Mucosa of stomach (tissue), 1 donor: ENCODE results near the gene RPL13.

Source experiments
- H3K27me3 ChIP-seq: one replicate; pipeline ENCODE4 v1.7.0; 2013; ENCODE audit warnings: mild to moderate bottlenecking, low read length; ENCODE audit not compliant: control insufficient read depth, insufficient read depth
- H3K36me3 ChIP-seq: one replicate; pipeline ENCODE4 v1.7.0; 2013; ENCODE audit warnings: low read length; ENCODE audit not compliant: control insufficient read depth, insufficient read depth
- H3K4me1 ChIP-seq: one replicate; pipeline ENCODE4 v1.7.0; 2013; ENCODE audit warnings: mild to moderate bottlenecking, low read length; ENCODE audit not compliant: control insufficient read depth, insufficient read depth
- H3K4me3 ChIP-seq: one replicate; pipeline ENCODE4 v1.7.0; 2013; ENCODE audit warnings: low read length
- H3K9ac ChIP-seq: one replicate; pipeline ENCODE4 v1.7.0; 2013; ENCODE audit warnings: mild to moderate bottlenecking, low read length, moderate library complexity
- H3K9me3 ChIP-seq: one replicate; pipeline ENCODE4 v1.7.0; 2013; ENCODE audit warnings: mild to moderate bottlenecking, low read length, moderate library complexity; ENCODE audit not compliant: control insufficient read depth
- donor health status: Pancreatic carcinoma.

Gene RPL13

DNA sequence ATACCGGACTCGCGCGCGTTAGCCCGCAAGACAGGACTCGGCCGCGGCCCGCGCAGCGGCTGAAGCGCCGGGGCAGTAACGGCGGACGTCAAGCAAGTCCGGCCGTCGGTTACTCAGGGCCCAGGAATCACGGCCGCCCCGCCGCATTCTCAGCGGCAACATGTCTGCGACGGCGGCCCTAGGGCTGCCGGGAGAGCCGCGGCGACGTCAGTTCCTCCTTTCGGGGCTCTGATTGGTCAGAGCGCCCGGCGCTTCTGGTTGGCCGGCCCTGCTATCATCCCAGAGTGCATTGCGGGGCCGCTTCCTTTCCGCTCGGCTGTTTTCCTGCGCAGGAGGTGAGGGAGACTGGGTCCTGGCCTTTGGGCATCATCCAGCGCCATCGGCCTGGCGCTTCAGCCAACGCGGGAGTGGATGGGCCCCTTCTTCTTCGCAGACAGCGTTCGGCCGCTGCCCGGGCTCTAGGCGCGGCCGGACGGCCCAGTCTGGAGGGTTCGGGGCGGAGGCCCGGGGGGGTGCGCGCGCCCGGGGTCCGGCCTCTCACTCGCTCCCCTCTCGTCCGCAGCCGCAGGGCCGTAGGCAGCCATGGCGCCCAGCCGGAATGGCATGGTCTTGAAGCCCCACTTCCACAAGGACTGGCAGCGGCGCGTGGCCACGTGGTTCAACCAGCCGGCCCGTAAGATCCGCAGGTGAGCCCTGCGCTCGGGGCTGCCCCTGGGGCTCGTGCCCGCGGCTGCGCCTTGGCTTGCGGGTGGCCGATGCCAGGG is at the start of gene RPL13:
TSS of gene RPL13 (plus strand) at position 305 of the 764 bp plus-strand sequence. CDS start at position 583, 278 bp downstream.
- Histone ChIP-seq H3K4me3 (peak within 1 kb of the TSS; percentile 65), H3K9ac (peak within 1 kb of the TSS; percentile 84), H3K4me1 (peaks cover 49% of the 10 kb centered on the region), H3K36me3 (peaks cover 25% of the 10 kb centered on the region), H3K9me3 (no peaks in the 10 kb centered on the region), H3K27me3 (no peaks in the 10 kb centered on the region)

DNA sequence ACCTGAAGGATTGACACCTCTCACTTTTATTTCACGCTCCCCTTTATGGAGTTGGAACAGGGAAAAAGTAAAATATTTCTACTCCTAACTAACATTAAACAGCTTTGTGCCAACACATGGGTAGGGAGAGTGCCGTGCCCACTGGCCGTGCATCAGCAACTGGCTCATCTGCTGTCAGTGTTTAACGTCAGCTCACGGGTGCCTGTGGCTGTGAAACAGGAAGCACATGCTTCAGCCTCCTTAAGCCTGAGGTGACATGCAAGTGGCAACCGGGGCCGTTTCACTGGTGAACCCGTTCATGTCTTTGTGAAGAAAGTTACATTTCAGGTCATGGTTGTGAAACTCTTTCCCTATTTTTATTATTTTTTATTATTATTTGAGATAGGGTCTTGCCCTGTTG is 49.1 kb upstream of the RPL13 start:
- Histone ChIP-seq H3K36me3 (no peaks in the 10 kb centered on the region), H3K9me3 (no peaks in the 10 kb centered on the region), H3K4me1 (peaks cover 15% of the 10 kb centered on the region), H3K27me3 (no peaks in the 10 kb centered on the region), H3K9ac (no peak overlapping the region), H3K4me3 (no peak overlapping the region)

DNA sequence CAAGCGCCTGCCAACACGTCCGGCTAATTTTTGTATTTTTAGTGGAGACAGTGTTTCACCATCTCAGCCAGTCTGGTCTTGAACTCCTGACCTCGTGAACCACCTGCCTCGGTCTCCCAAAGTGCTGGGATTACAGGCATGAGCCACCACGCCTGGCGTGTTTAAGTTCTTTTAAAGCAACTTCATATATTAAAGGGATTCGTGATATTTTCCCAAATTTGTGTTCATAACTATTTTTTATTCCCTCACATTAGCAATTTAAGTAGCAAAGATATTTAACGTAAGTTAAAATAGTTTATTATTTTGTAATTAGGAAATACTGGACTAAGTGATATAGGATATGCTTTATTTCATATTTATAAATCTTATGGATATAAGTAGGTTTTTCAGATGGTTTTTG is 48.0 kb upstream of the RPL13 start:
- no peaks in the 10 kb centered on the region for H3K27me3 ChIP-seq
- no peak overlapping the region for H3K9ac ChIP-seq
- no peaks in the 10 kb centered on the region for H3K36me3 ChIP-seq

DNA sequence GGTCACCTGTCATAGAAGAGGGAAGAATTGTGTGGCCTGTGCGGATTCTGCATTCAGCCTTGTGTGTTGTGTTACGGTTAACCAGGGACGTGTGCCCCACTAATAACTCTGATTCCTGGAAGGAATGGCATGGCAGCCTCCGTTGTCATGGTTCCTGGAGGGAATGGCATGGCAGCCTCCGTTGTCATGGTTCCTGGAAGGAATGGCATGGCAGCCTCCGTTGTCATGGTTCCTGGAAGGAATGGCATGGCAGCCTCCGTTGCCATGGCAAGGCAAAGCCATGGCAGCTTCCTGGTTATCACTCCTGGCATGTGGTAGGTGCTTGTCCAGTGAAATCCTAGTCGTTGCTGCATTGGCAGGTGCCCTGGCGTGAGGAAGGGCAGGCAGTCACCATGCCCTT is 43.4 kb upstream of the RPL13 start:
- H3K4me3 ChIP-seq, result no peak overlapping the region
- no peaks in the 10 kb centered on the region for H3K36me3 ChIP-seq
- H3K9ac ChIP-seq, result no peak overlapping the region
- H3K27me3 ChIP-seq, result no peaks in the 10 kb centered on the region
- no peaks in the 10 kb centered on the region for H3K9me3 ChIP-seq
- no peaks in the 10 kb centered on the region for H3K4me1 ChIP-seq

More for the DNA sequence above, 48.0 kb upstream of the RPL13 start:
- Histone ChIP-seq H3K9me3 (no peaks in the 10 kb centered on the region), H3K4me3 (no peak overlapping the region), H3K4me1 (peaks cover 7% of the 10 kb centered on the region)

DNA sequence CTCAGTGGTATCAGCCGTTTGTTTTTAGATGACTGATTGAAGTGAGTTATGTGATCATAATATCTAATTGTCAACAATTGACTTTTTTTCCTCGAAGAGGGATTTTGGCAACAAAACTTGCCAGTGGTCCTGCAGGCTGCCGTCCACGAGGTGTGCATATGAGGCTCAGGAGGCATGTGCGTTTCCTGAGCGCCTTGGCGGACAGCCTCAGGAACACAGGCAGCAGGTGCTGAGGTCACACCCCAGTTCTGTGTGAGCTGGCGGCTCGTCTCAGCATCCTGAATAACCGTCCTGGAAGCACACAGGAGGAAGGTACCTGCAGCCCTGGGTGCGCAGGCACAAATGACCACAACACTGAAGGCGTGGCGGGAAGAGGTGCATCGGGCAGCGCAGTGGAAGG is 40.6 kb upstream of the RPL13 start:
- Histone ChIP-seq H3K27me3 (no peaks in the 10 kb centered on the region), H3K9ac (no peak overlapping the region), H3K4me1 (no peaks in the 10 kb centered on the region), H3K4me3 (no peak overlapping the region), H3K36me3 (peaks cover 12% of the 10 kb centered on the region), H3K9me3 (no peaks in the 10 kb centered on the region)

DNA sequence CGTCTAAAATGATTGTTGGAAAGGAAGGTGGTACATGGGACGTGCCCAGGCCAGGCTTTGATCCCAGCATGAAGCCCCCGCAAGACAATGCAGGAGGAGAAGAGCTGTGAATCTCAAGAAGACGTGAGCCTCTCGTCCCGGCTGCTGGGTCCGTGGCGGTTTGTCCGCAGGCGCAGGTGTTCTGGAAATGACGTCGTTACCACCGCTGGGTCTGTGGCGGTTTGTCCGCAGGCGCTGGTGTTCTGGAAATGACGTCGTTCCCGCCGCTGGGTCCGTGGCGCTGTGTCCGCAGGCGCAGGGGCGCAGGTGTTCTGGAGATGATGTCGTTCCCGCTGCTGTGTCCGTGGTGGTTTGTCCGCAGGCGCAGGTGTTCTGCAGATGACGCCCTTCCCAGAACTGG is 38.2 kb upstream of the RPL13 start:
- no peak overlapping the region for H3K4me3 ChIP-seq
- H3K36me3 ChIP-seq, result peaks cover 19% of the 10 kb centered on the region
- H3K27me3 ChIP-seq, result no peaks in the 10 kb centered on the region
- H3K9ac ChIP-seq, result no peak overlapping the region
- no peaks in the 10 kb centered on the region for H3K4me1 ChIP-seq
- H3K9me3 ChIP-seq, result no peaks in the 10 kb centered on the region

DNA sequence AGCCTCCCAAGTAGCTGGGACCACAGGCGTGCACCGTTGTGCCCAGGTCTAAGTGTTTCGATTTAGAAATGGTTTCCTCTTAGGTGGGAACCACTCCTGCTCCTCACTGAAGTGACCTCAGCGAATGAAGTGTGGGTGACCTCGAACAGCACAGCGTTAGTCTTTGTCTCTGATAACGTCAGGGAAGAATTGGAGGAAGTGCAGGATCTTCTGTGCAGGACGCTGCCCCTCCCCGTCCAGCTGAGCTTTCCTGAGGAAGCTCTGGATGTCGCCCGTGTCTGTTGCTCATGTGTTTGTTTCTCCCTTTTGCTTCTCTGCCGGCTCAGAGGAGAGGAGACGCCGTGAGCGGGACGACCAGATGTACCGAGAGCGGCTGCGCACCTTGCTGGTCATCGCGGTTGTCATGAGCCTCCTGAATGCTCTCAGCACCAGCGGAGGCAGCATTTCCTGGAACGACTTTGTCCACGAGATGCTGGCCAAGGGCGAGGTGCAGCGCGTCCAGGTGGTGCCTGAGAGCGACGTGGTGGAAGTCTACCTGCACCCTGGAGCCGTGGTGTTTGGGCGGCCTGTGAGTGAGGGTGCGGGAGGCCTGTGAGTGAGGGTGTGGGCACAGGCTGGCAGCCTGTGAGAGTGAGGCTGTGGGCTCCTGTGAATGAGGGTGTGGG is 36.7 kb upstream of the RPL13 start:
- no peak overlapping the region for H3K4me3 ChIP-seq
- H3K9me3 ChIP-seq, result no peaks in the 10 kb centered on the region
- peaks cover 21% of the 10 kb centered on the region for H3K36me3 ChIP-seq
- no peaks in the 10 kb centered on the region for H3K4me1 ChIP-seq
- no peaks in the 10 kb centered on the region for H3K27me3 ChIP-seq
- H3K9ac ChIP-seq, result no peak overlapping the region

DNA sequence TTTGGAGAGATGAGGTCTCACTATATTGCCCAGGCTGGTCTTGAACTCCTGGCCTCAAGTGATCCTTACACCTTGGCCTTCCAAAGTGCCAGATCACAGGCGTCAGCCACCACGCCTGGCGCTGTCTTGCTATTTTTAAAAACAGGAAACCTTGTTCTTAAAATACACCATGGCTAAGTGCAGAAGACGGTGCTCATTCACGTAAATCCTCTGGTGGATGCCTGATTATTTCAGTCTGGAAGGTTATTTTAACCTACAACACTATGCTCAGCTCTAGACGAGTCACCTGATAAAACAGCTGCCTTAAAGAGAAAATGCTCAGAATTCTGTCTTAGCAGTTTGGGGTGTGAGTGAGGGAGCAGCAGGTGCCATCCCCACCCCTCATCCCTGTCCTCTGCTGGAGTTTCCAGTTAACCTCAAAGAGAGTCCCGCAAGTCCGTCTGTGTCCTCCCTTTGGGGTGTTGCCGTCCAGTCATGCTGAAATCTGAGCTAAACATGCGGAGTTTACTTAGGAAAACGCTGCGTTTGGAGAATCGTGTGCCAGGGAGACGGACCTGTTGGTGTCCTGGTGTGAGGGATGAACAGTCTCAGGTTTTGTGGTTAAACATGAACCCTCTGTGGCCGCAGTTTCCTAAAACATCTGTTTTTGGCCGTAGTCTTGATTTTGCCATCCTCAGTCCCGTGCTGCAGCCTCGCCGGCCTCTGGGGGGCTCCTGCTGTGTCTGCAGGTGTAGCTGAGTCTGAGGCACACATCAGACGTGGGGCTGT is 35.2 kb upstream of the RPL13 start:
- H3K36me3 ChIP-seq, result peaks cover 27% of the 10 kb centered on the region
- no peaks in the 10 kb centered on the region for H3K4me1 ChIP-seq

DNA sequence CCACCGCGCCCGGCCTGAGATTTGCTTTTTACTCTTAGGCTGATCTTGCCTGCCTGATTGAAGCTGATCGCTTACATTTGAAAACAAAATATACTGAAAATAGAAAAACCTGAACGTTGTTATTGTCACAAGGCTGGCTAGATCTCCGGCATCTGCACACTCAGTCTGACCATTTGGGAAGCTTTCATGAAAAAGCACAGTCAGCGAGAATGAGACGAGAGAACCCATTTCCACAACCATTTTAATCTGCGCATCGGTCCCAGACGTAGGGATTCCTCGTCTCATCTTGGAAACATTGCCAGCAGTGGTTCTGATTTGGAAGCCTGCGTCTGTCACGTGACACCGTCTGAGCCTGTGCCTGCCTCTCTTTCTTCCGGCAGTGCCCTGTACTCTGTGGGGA is 31.4 kb upstream of the RPL13 start:
- Histone ChIP-seq H3K4me3 (no peak overlapping the region), H3K9ac (no peak overlapping the region), H3K36me3 (peaks cover 26% of the 10 kb centered on the region), H3K27me3 (no peaks in the 10 kb centered on the region), H3K4me1 (no peaks in the 10 kb centered on the region), H3K9me3 (no peaks in the 10 kb centered on the region)

More for the DNA sequence above, 35.2 kb upstream of the RPL13 start:
- H3K4me3 ChIP-seq, result no peak overlapping the region
- no peaks in the 10 kb centered on the region for H3K9me3 ChIP-seq
- no peaks in the 10 kb centered on the region for H3K27me3 ChIP-seq
- H3K9ac ChIP-seq, result no peak overlapping the region

DNA sequence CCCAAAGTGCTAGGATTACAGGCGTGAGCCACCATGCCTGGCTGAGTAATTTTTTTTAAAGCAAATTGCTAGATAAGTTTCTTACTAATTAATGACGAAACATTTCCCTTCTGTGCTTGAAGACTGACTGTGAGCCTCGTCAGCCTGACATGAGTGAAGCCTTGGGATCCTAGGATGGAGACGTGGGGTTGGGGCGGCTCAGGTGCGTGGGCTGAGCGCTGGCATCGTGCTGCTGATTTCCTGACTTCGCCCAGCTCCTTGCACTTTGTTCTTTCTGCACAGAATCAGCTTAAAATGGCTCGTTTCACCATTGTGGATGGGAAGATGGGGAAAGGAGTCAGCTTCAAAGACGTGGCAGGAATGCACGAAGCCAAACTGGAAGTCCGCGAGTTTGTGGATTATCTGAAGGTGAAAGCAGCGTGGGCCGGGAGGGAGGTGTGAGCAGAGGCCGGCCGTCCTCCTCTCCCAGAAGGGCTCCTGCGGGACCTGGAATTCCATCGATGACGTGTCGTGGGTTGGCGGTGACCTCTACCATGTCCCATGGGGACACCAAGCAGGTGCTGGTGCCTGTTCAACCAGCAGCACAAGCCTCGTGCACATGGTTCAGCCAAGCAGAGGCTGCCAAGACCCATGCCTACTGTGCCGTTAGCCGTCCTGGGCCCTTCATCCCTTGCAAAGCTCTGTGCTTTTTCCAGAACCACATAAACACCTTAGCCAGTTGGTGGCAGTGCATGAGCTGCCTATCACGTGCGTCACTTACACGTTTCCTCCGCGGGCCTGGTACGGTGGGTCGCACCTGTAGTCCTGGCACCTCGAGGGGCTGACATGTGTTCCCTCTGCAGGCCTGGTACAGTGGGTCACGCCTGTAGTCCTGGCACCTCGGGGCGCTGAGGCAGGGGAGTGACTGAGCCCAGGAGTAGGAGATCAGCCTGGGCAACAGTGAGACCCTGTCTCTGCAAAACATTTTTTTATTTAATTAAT is 29.8 kb upstream of the RPL13 start:
- Histone ChIP-seq H3K4me1 (peaks cover 4% of the 10 kb centered on the region), H3K9me3 (no peaks in the 10 kb centered on the region), H3K4me3 (no peak overlapping the region), H3K27me3 (no peaks in the 10 kb centered on the region), H3K36me3 (peaks cover 33% of the 10 kb centered on the region), H3K9ac (no peak overlapping the region)

DNA sequence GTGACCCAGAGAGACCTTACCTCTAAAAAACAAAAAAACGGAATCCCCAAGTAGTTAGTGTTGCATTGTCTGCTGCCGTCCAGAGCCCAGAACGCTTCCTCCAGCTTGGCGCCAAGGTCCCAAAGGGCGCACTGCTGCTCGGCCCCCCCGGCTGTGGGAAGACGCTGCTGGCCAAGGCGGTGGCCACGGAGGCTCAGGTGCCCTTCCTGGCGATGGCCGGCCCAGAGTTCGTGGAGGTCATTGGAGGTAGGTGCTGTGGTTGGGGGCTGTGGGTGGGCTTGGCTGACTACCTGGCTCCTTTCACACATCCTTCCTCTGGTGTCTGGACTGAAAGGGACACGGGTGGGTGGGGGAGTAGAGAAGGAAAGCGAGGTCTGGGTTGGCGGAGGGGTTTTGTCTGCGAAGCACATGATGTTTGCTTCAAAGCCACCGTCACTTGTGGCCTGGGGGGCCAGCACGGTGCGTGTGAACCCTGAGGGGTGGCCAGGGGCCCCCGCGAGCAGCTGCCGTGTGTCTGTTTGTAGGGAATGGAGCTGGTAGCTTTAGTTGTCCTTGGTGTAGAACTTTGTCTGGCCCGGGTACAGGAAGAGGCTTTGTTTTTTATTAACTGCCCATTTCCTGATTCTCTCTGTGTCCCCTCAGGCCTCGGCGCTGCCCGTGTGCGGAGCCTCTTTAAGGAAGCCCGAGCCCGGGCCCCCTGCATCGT is 28.5 kb upstream of the RPL13 start:
- no peak overlapping the region for H3K4me3 ChIP-seq
- no peak overlapping the region for H3K9ac ChIP-seq
- H3K9me3 ChIP-seq, result no peaks in the 10 kb centered on the region
- H3K36me3 ChIP-seq, result peaks cover 33% of the 10 kb centered on the region
- H3K4me1 ChIP-seq, result peaks cover 7% of the 10 kb centered on the region
- H3K27me3 ChIP-seq, result no peaks in the 10 kb centered on the region
